Activated CD4-positive, alpha-beta memory T cell treated with anti-CD3 and anti-CD28 coated beads for 36 hours (primary cell): ENCODE measurements around the gene NAMPT. TPM values are rescaled to one million over a fixed set of nuclear protein-coding genes. Genes with fewer than 3 reads are reported as not detected.
"Not testable (repeated sequence)": the region's sequence is repeated elsewhere in the genome, so short reads cannot be mapped to it uniquely, and the experiment has no call there.

Experiments
- CTCF ChIA-PET: fragments of 350-600 bp; sonication (Branson Sonifier 250); formaldehyde crosslinking; loops from one replicate; lab custom pipeline; 2021; ENCODE audit warnings: antibody characterized with exemption, inconsistent platforms; lab: Charles Lee
- POLR2A ChIA-PET: fragments of 350-600 bp; sonication (Branson Sonifier 250); formaldehyde crosslinking; loops from one replicate; lab custom pipeline; 2021; ENCODE audit warnings: antibody characterized with exemption; lab: Charles Lee
- DNase-seq: peaks from one replicate; pipeline ENCODE4 v3.0.0-alpha.2; 2020
- H3K27ac Mint-ChIP-seq: one replicate; pipeline ENCODE4 v1.8.0; 2021; ENCODE audit warnings: mixed read lengths
- H3K27me3 Mint-ChIP-seq: one replicate; pipeline ENCODE4 v1.8.0; 2021; ENCODE audit warnings: mixed read lengths
- H3K36me3 Mint-ChIP-seq: one replicate; pipeline ENCODE4 v1.8.0; 2021; ENCODE audit warnings: mixed read lengths
- H3K4me1 Mint-ChIP-seq: one replicate; pipeline ENCODE4 v1.8.0; 2021; ENCODE audit warnings: low read depth, mixed read lengths
- H3K4me3 Mint-ChIP-seq: one replicate; pipeline ENCODE4 v1.8.0; 2021; ENCODE audit warnings: mild to moderate bottlenecking, mixed read lengths
- H3K9me3 Mint-ChIP-seq: one replicate; pipeline ENCODE4 v1.8.0; 2021; ENCODE audit warnings: mixed read lengths
- intact Hi-C: fragments of 100-400 bp; cut with micrococcal nuclease; formaldehyde crosslinking; loops from one replicate; pipeline ENCODE4 v1.15.1; 2023
- total RNA-seq, 2 experiments: library from RNA; stranded (reverse); gene quantifications; one replicate each; pipeline ENCODE4 v1.2.3, GENCODE V29; 2021

NAMPT gene
- 100 to 1,000 TPM; 543 to 552 TPM for total RNA-seq

- POLR2A ChIA-PET = interaction anchor here (0.6 to 4.9 kb wide), 34 partner anchors 10 to 1274 kb away, joined by 3 to 143 read pairs (median 4); partner anchors contain the start of genes HBP1 and SYPL1
- Mint-ChIP-seq H3K36me3 (peaks cover 43% of the 10 kb centered on the region), H3K27ac (peak within 1 kb of the TSS; percentile 99), H3K27me3 (peaks cover 2% of the 10 kb centered on the region), H3K4me3 (peak within 1 kb of the TSS; percentile 92), H3K4me1 (peaks cover 51% of the 10 kb centered on the region), H3K9me3 (no peaks in the 10 kb centered on the region)
- no peak for DNase-seq
- CTCF ChIA-PET = interaction anchor here (0.7 to 3.3 kb wide), 11 partner anchors 12 to 452 kb away, joined by 3 to 19 read pairs (median 5); no protein-coding TSS in a partner anchor
- intact Hi-C loops = loop anchor here (1.0 to 10.0 kb wide), 8 partner anchors 172 to 1340 kb away; partner anchors contain the start of genes CCDC71L, KMT2E and SYPL1
Observed at GRCh38 chr7:106284714-106285050, at the start of gene NAMPT. NAMPT (minus strand) TSS chr7:106284983; CDS start chr7:106284884, 99 bp downstream.

GRCh38 chr7:106332201-106332600 is 47.4 kb upstream of the NAMPT start:
- intact Hi-C loops = no loop called here
- POLR2A ChIA-PET = interaction anchor here (1.4 kb wide), 2 partner anchors 47 to 117 kb away, joined by 3 to 4 read pairs; partner anchors contain the start of gene NAMPT
- no peak for DNase-seq
- CTCF ChIA-PET = interaction anchor here (0.7 to 1.6 kb wide), 4 partner anchors 18 to 380 kb away, joined by 3 to 11 read pairs (median 3); no protein-coding TSS in a partner anchor
- H3K9me3 Mint-ChIP-seq = peaks cover 4% of the 10 kb centered on the region
- no peak overlapping the region for H3K4me3 Mint-ChIP-seq
- peaks cover 12% of the 10 kb centered on the region for H3K27me3 Mint-ChIP-seq
- H3K4me1 Mint-ChIP-seq = peaks cover 25% of the 10 kb centered on the region
- H3K36me3 Mint-ChIP-seq = no peaks in the 10 kb centered on the region
- no peak overlapping the region for H3K27ac Mint-ChIP-seq

GRCh38 chr7:106331441-106332175 is 46.8 kb upstream of the NAMPT start:
- intact Hi-C loops = loop anchor here (2.0 kb wide), 1 partner anchor 13 kb away; no protein-coding TSS in a partner anchor
- DNase-seq = no peak
- ChIA-PET POLR2A (interaction anchor here (1.4 to 1.7 kb wide), 3 partner anchors 15 to 117 kb away, joined by 3 to 4 read pairs (median 3); partner anchors contain the start of gene NAMPT), CTCF (interaction anchor here (0.8 to 1.6 kb wide), 3 partner anchors 131 to 380 kb away, joined by 3 to 11 read pairs (median 3); no protein-coding TSS in a partner anchor)
- Mint-ChIP-seq H3K36me3 (no peaks in the 10 kb centered on the region), H3K9me3 (no peaks in the 10 kb centered on the region), H3K4me3 (no peak overlapping the region), H3K27ac (no peak overlapping the region), H3K27me3 (peaks cover 12% of the 10 kb centered on the region), H3K4me1 (peaks cover 25% of the 10 kb centered on the region)

GRCh38 chr7:106329971-106330733 is 45.4 kb upstream of the NAMPT start:
- peak; percentile 31 for DNase-seq
- POLR2A ChIA-PET = interaction anchor here (0.8 to 1.7 kb wide), 2 partner anchors 17 to 44 kb away, joined by 3 read pairs; no protein-coding TSS in a partner anchor
- Mint-ChIP-seq H3K9me3 (peaks cover 2% of the 10 kb centered on the region), H3K4me3 (no peak overlapping the region), H3K27me3 (peaks cover 10% of the 10 kb centered on the region), H3K36me3 (no peaks in the 10 kb centered on the region), H3K27ac (peak overlapping the region; percentile 57), H3K4me1 (peaks cover 25% of the 10 kb centered on the region)
- intact Hi-C loops = loop anchor here (2.0 kb wide), 1 partner anchor 15 kb away; no protein-coding TSS in a partner anchor
- CTCF ChIA-PET = interaction anchor here (0.7 kb wide), 1 partner anchor 14 kb away, joined by 3 read pairs; no protein-coding TSS in a partner anchor

- CTCF ChIA-PET = no interaction called here
- Mint-ChIP-seq H3K36me3 (no peaks in the 10 kb centered on the region), H3K27me3 (peaks cover 10% of the 10 kb centered on the region), H3K27ac (no peak overlapping the region), H3K4me3 (no peak overlapping the region), H3K4me1 (peaks cover 25% of the 10 kb centered on the region), H3K9me3 (peaks cover 4% of the 10 kb centered on the region)
- no peak for DNase-seq
- POLR2A ChIA-PET = interaction anchor here (0.8 kb wide), 1 partner anchor 43 kb away, joined by 3 read pairs; no protein-coding TSS in a partner anchor
- intact Hi-C loops = no loop called here
Observed at GRCh38 chr7:106329408-106329807, 44.6 kb upstream of the NAMPT start.

GRCh38 chr7:106327538-106328481 is 43.0 kb upstream of the NAMPT start:
- intact Hi-C loops = no loop called here
- peaks cover 25% of the 10 kb centered on the region for H3K4me1 Mint-ChIP-seq
- ChIA-PET CTCF (no interaction called here), POLR2A (no interaction called here)
- no peak for DNase-seq
- H3K9me3 Mint-ChIP-seq = peaks cover 4% of the 10 kb centered on the region
- no peak overlapping the region for H3K27ac Mint-ChIP-seq
- H3K4me3 Mint-ChIP-seq = no peak overlapping the region
- no peaks in the 10 kb centered on the region for H3K36me3 Mint-ChIP-seq
- H3K27me3 Mint-ChIP-seq = peaks cover 9% of the 10 kb centered on the region

GRCh38 chr7:106326594-106327537 is 42.1 kb upstream of the NAMPT start:
- H3K27me3 Mint-ChIP-seq = peaks cover 10% of the 10 kb centered on the region
- no peak overlapping the region for H3K4me3 Mint-ChIP-seq
- ChIA-PET CTCF (interaction anchor here (0.7 to 1.6 kb wide), 3 partner anchors 19 to 270 kb away, joined by 3 to 5 read pairs (median 3); no protein-coding TSS in a partner anchor), POLR2A (no interaction called here)
- H3K9me3 Mint-ChIP-seq = peaks cover 4% of the 10 kb centered on the region
- intact Hi-C loops = no loop called here
- H3K27ac Mint-ChIP-seq = no peak overlapping the region
- peaks cover 1% of the 10 kb centered on the region for H3K36me3 Mint-ChIP-seq
- H3K4me1 Mint-ChIP-seq = peaks cover 25% of the 10 kb centered on the region
- DNase-seq = no peak

- intact Hi-C loops, POLR2A ChIA-PET, H3K4me1 Mint-ChIP-seq, DNase-seq, H3K4me3 Mint-ChIP-seq, H3K9me3 Mint-ChIP-seq, H3K36me3 Mint-ChIP-seq, CTCF ChIA-PET, H3K27ac Mint-ChIP-seq: not testable (repeated sequence)
- peaks cover 16% of the 10 kb centered on the region for H3K27me3 Mint-ChIP-seq
Observed at GRCh38 chr7:106324509-106324908, 39.7 kb upstream of the NAMPT start.

GRCh38 chr7:106320254-106320770 is 35.5 kb upstream of the NAMPT start:
- H3K9me3 Mint-ChIP-seq = not testable (repeated sequence)

GRCh38 chr7:106318482-106318881 is 33.7 kb upstream of the NAMPT start:
- peaks cover 9% of the 10 kb centered on the region for H3K4me1 Mint-ChIP-seq
- CTCF ChIA-PET = no interaction called here
- intact Hi-C loops = no loop called here
- POLR2A ChIA-PET = no interaction called here
- peaks cover 1% of the 10 kb centered on the region for H3K36me3 Mint-ChIP-seq
- no peak overlapping the region for H3K4me3 Mint-ChIP-seq
- H3K9me3 Mint-ChIP-seq = no peaks in the 10 kb centered on the region
- DNase-seq = no peak
- no peak overlapping the region for H3K27ac Mint-ChIP-seq
- H3K27me3 Mint-ChIP-seq = peaks cover 26% of the 10 kb centered on the region

More at GRCh38 chr7:106320254-106320770, 35.5 kb upstream of the NAMPT start:
- DNase-seq, H3K4me1 Mint-ChIP-seq, H3K4me3 Mint-ChIP-seq, CTCF ChIA-PET, intact Hi-C loops, H3K27ac Mint-ChIP-seq, H3K36me3 Mint-ChIP-seq, POLR2A ChIA-PET: not testable (repeated sequence)
- peaks cover 23% of the 10 kb centered on the region for H3K27me3 Mint-ChIP-seq
